Endothelial cell of umbilical vein (primary cell): Measurements from ENCODE around the gene PKP4. TPM values are rescaled to one million over a fixed set of nuclear protein-coding genes. Genes with fewer than 3 reads are reported as not detected.

Experiments
- BruUV-seq: library from RNA; stranded (reverse); fragments of 400-500 nt; replicated peaks from 2 replicates; lab custom pipeline; 2021; lab: Mats Ljungman, UMichigan
- CTCF ChIA-PET: fragments of 300-600, 350-600 bp; sonication (Branson Sonifier 250); formaldehyde crosslinking; loops from one replicate; lab custom pipeline; 2021; ENCODE audit warnings: antibody characterized with exemption, inconsistent platforms; lab: Charles Lee
- POLR2A ChIA-PET: fragments of 300-600, 350-600 bp; sonication (Branson Sonifier 250); formaldehyde crosslinking; loops from one replicate; lab custom pipeline; 2021; ENCODE audit warnings: antibody characterized with exemption, inconsistent platforms; lab: Charles Lee
- DNase-seq: peaks from one replicate; pipeline ENCODE4 v3.0.0-alpha.2; 2011; ENCODE audit warnings: low read depth, low spot score
- FAIRE-seq: peaks from 2 replicates; lab custom pipeline; 2011; peaks lifted over from hg19 to GRCh38; lab: Jason Lieb, UNC
- H2AFZ ChIP-seq: 2 replicates; pipeline ENCODE4 v1.6.0; 2012; ENCODE audit warnings: low read depth, low read length, control low read depth, inconsistent platforms
- H3K27ac ChIP-seq: 2 replicates; pipeline ENCODE4 v1.5.1; 2011; ENCODE audit warnings: low read depth, mild to moderate bottlenecking, control low read depth, low read length, moderate library complexity; ENCODE audit not compliant: insufficient read depth
- H3K27me3 ChIP-seq, 2 experiments: 2 replicates each; pipeline versions ENCODE4 v1.6.0 to v1.6.1; 2011; ENCODE audit warnings: low read length in 2 of 2, mixed read lengths in 1 of 2; ENCODE audit not compliant: control insufficient read depth in 2 of 2, insufficient read depth in 2 of 2
- H3K36me3 ChIP-seq, 2 experiments: 2 replicates in 1 of 2; 3 replicates in 1 of 2; pipeline ENCODE4 v1.5.1; 2011; ENCODE audit warnings: low read length in 2 of 2, mild to moderate bottlenecking in 1 of 2, moderate library complexity in 1 of 2; ENCODE audit not compliant: control insufficient read depth in 2 of 2, insufficient read depth in 2 of 2; ENCODE audit errors: extremely low read depth in 1 of 2
- H3K4me1 ChIP-seq: 3 replicates; pipeline ENCODE4 v1.5.1; 2011; ENCODE audit warnings: mild to moderate bottlenecking, low read length; ENCODE audit not compliant: control insufficient read depth, insufficient read depth; ENCODE audit errors: extremely low read depth
- H3K4me2 ChIP-seq: 2 replicates; pipeline ENCODE4 v1.6.1; 2011; ENCODE audit warnings: low read length, control low read depth, mixed read lengths; ENCODE audit not compliant: insufficient read depth
- H3K4me3 ChIP-seq, 3 experiments: fragments of 200-600 bp in 1 of 3; sonication (generic), shearing (Covaris generic) in 1 of 3; replicated peaks in 1 of 3; 2 replicates each; pipeline ENCODE4 v1.5.1; 2011 to 2016; ENCODE audit warnings: control low read depth in 3 of 3, low read length in 3 of 3, mild to moderate bottlenecking in 2 of 3, inconsistent platforms in 1 of 3, low read depth in 1 of 3, moderate library complexity in 1 of 3; ENCODE audit not compliant: insufficient read depth in 1 of 3
- H3K79me2 ChIP-seq: 2 replicates; pipeline ENCODE4 v1.6.0; 2012; ENCODE audit warnings: low read length, inconsistent platforms; ENCODE audit not compliant: control insufficient read depth, insufficient read depth
- H3K9ac ChIP-seq: replicated peaks from 2 replicates; pipeline ENCODE3; 2011; ENCODE audit warnings: low read length, control low read depth; ENCODE audit not compliant: insufficient read depth; ENCODE audit errors: extremely low read depth
- H3K9me1 ChIP-seq: replicated peaks from 3 replicates; pipeline ENCODE4 v1.6.0; 2011; ENCODE audit warnings: mild to moderate bottlenecking, low read length; ENCODE audit not compliant: control insufficient read depth, insufficient read depth; ENCODE audit errors: extremely low read depth
- H3K9me3 ChIP-seq: replicated peaks from 2 replicates; pipeline ENCODE4 v1.5.1; 2012; ENCODE audit warnings: low read length, inconsistent platforms; ENCODE audit not compliant: control insufficient read depth, insufficient read depth
- H4K20me1 ChIP-seq: replicated peaks from 2 replicates; pipeline ENCODE3; 2011; ENCODE audit warnings: mild to moderate bottlenecking, low read length; ENCODE audit not compliant: control insufficient read depth, insufficient read depth; ENCODE audit errors: extremely low read depth
- CTCF ChIP-seq, 2 donors: IDR thresholded peaks; 1 replicate in 1 of 2; 2 replicates in 1 of 2; pipeline ENCODE4 v1.5.1; 2011; ENCODE audit warnings: low read length in 2 of 2, mild to moderate bottlenecking in 2 of 2, moderate library complexity in 2 of 2, control low read depth in 1 of 2, inconsistent platforms in 1 of 2, low read depth in 1 of 2; ENCODE audit not compliant: insufficient read depth in 1 of 2; ENCODE audit errors: extremely low read depth in 1 of 2
- EZH2 ChIP-seq: IDR thresholded peaks from 2 replicates; pipeline ENCODE4 v1.6.1; 2012; ENCODE audit warnings: borderline replicate concordance, low read depth, mild to moderate bottlenecking, moderate library complexity, low read length, inconsistent platforms; ENCODE audit not compliant: severe bottlenecking
- FOS ChIP-seq: IDR thresholded peaks from 2 replicates; pipeline ENCODE4 v1.6.1; 2011; ENCODE audit warnings: mild to moderate bottlenecking, low read length, moderate library complexity, borderline replicate concordance; ENCODE audit not compliant: insufficient read depth
- GATA2 ChIP-seq: IDR thresholded peaks from 2 replicates; pipeline ENCODE4 v1.7.0; 2011; ENCODE audit warnings: low read depth, mild to moderate bottlenecking, moderate library complexity, mixed read lengths, low read length; ENCODE audit not compliant: insufficient read length, insufficient read depth
- JUN ChIP-seq: IDR thresholded peaks from 2 replicates; pipeline ENCODE4 v1.6.1; 2011; ENCODE audit warnings: borderline replicate concordance, low read depth; ENCODE audit not compliant: insufficient read length, insufficient read depth
- MAX ChIP-seq: IDR thresholded peaks from 2 replicates; pipeline ENCODE4 v1.6.1; 2011; ENCODE audit not compliant: insufficient read depth, insufficient read length
- POLR2A ChIP-seq: IDR thresholded peaks from 2 replicates; pipeline ENCODE4 v1.6.1; 2012; ENCODE audit warnings: low read depth, mild to moderate bottlenecking, control low read depth, low read length
- POLR2AphosphoS5 ChIP-seq: IDR thresholded peaks from 2 replicates; pipeline ENCODE4 v1.6.1; 2012; ENCODE audit warnings: low read depth, mild to moderate bottlenecking, control low read depth, low read length, moderate library complexity; ENCODE audit not compliant: insufficient read depth
- dilution Hi-C: fragments of 300-500 bp; cut with MboI; formaldehyde crosslinking; loops from one replicate; pipeline ENCODE4 v1.15.0; 2019; ENCODE audit warnings: low sequenced_read_pairs; ENCODE audit not compliant: extremely low pct_ligation_motif_present
- intact Hi-C: fragments of 100-400 bp; cut with micrococcal nuclease; formaldehyde crosslinking; loops from one replicate; pipeline ENCODE4 v1.10.0; 2022
- polyA plus RNA-seq, 4 experiments: library from polyadenylated mRNA; depleted of rRNA in 3 of 4; stranded (reverse) in 3 of 4; unstranded in 1 of 4; fragments of >200 nt; gene quantifications; 2 replicates each; pipeline versions ENCODE4 v1.2.1 to v1.2.3, GENCODE V29; 2011 to 2012; ENCODE audit warnings: missing spikeins in 1 of 4
- total RNA-seq: library from RNA; stranded (reverse); gene quantifications from 2 replicates; pipeline ENCODE4 v1.2.3, GENCODE V29; 2021

Gene PKP4
- total and polyA plus RNA-seq, 2 donors (not counting 3 experiments of a cell fraction or from before 2014, with no cell fraction given) = 35.4 to 68.5 TPM

GRCh38 chr2:158542577-158542976, 85.8 kb downstream of the PKP4 start:
- POLR2A ChIA-PET = interaction anchor here (0.5 kb wide), 1 partner anchor 1160 kb away, joined by 3 read pairs; no protein-coding TSS in a partner anchor
- TF ChIP-seq FOS = no peak
- TF ChIP-seq GATA2 = peak; percentile 91
- Histone ChIP-seq H3K4me3 (no peak overlapping the region), H3K79me2 (no peaks in the 10 kb centered on the region), H3K4me1 (peaks cover 20% of the 10 kb centered on the region), H3K27ac (no peak overlapping the region), H3K9me1 (no peaks in the 10 kb centered on the region), H2AFZ (no peak overlapping the region), H3K9ac (no peak overlapping the region), H3K4me2 (no peak overlapping the region), H3K36me3 (peaks cover 0 to 2% of the 10 kb centered on the region in 2 experiments), H3K9me3 (no peaks in the 10 kb centered on the region), H3K27me3 (no peaks in the 10 kb centered on the region), H4K20me1 (no peaks in the 10 kb centered on the region)
- dilution Hi-C loops (no loop called here), intact Hi-C loops (no loop called here)
- DNase-seq (no peak), FAIRE-seq (no peak)
- CTCF ChIA-PET = no interaction called here
- no TSS peak for BruUV-seq

GRCh38 chr2:158543957-158544356, 87.2 kb downstream of the PKP4 start:
- Histone ChIP-seq H3K36me3 (peaks cover 2 to 6% of the 10 kb centered on the region in 2 experiments), H3K4me3 (no peak overlapping the region), H3K27ac (no peak overlapping the region), H3K4me2 (no peak overlapping the region), H3K9ac (no peak overlapping the region), H4K20me1 (no peaks in the 10 kb centered on the region), H3K27me3 (no peaks in the 10 kb centered on the region), H3K4me1 (peaks cover 16% of the 10 kb centered on the region), H2AFZ (no peak overlapping the region), H3K9me1 (no peaks in the 10 kb centered on the region), H3K79me2 (no peaks in the 10 kb centered on the region), H3K9me3 (no peaks in the 10 kb centered on the region)
- intact Hi-C loops = no loop called here
- TF ChIP-seq JUN (no peak), EZH2 (no peak), POLR2A (no peak), MAX (no peak), FOS (no peak), GATA2 (no peak), CTCF (IDR thresholded peaks at IDR 0.05; ENCODE audit: extremely low read depth in 1 of 2, insufficient read depth in 1 of 2, low read depth in 1 of 2, low read length in 2 of 2) (no peak), POLR2AphosphoS5 (no peak)
- DNase-seq (peak; percentile 30), FAIRE-seq (no peak)
- ChIA-PET POLR2A (interaction anchor here (0.6 kb wide), 1 partner anchor 83 kb away, joined by 3 read pairs; no protein-coding TSS in a partner anchor), CTCF (interaction anchor here (0.7 to 1.3 kb wide), 2 partner anchors 12 to 17 kb away, joined by 3 read pairs; no protein-coding TSS in a partner anchor)
- dilution Hi-C loops = no loop called here
- no TSS peak for BruUV-seq
